Measurements from ENCODE around the gene TERT.

DNA sequence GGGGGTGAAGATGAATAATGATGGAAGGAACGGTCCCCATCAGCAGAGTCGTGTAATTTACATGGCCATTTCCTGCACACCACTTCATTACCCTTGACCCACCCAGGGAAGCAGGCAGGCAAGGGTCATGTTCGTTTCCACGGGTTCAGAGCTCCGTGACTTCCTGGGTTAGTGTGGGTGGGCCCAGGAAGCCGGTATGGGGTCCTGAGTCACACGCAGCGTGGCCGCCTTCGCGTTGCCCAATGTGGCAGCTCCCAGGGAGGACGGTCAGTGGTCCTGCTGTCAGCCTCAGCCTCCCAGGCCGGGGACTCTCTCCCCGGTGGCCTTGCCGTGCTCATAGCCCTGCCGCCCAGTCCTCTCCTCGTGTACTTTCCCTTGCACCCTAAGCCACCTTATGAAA is 5.1 kb upstream of the TERT start:
- TF ChIP-seq NPAS2 (CRISPR knock-in tag; IDR thresholded peaks at IDR 0.05; ENCODE audit: borderline replicate concordance) = no peak
- no peak for TF ChIP-seq NFE2L2 (conservative IDR thresholded peaks at IDR 0.05; ENCODE audit: low read length)
- TF ChIP-seq EP300 (IDR thresholded peaks at IDR 0.05) = no peak
- no peak for TF ChIP-seq CTCF (IDR thresholded peaks at IDR 0.05)
- TF ChIP-seq, protein P1, sequence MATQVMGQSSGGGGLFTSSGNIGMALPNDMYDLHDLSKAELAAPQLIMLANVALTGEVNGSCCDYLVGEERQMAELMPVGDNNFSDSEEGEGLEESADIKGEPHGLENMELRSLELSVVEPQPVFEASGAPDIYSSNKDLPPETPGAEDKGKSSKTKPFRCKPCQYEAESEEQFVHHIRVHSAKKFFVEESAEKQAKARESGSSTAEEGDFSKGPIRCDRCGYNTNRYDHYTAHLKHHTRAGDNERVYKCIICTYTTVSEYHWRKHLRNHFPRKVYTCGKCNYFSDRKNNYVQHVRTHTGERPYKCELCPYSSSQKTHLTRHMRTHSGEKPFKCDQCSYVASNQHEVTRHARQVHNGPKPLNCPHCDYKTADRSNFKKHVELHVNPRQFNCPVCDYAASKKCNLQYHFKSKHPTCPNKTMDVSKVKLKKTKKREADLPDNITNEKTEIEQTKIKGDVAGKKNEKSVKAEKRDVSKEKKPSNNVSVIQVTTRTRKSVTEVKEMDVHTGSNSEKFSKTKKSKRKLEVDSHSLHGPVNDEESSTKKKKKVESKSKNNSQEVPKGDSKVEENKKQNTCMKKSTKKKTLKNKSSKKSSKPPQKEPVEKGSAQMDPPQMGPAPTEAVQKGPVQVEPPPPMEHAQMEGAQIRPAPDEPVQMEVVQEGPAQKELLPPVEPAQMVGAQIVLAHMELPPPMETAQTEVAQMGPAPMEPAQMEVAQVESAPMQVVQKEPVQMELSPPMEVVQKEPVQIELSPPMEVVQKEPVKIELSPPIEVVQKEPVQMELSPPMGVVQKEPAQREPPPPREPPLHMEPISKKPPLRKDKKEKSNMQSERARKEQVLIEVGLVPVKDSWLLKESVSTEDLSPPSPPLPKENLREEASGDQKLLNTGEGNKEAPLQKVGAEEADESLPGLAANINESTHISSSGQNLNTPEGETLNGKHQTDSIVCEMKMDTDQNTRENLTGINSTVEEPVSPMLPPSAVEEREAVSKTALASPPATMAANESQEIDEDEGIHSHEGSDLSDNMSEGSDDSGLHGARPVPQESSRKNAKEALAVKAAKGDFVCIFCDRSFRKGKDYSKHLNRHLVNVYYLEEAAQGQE (IDR thresholded peaks at IDR 0.05) = no peak
- no peak for TF ChIP-seq EHF (CRISPR knock-in tag; IDR thresholded peaks at IDR 0.05)
- no peak for TF ChIP-seq JUN (IDR thresholded peaks at IDR 0.05)
- TF ChIP-seq CBX2 (IDR thresholded peaks at IDR 0.05; ENCODE audit: borderline replicate concordance, low read depth) = no peak
- no peak for TF ChIP-seq RFX5 (IDR thresholded peaks at IDR 0.05)
- no peak for TF ChIP-seq POLR2A (IDR thresholded peaks at IDR 0.05; ENCODE audit: low read length)
- TF ChIP-seq RCOR1 (IDR thresholded peaks at IDR 0.05; ENCODE audit: low read depth, low read length) = no peak
- no peak for TF ChIP-seq BHLHE40 (IDR thresholded peaks at IDR 0.05; ENCODE audit: low read depth, low read length)
- TF ChIP-seq JUNB (IDR thresholded peaks at IDR 0.05) = no peak
